Activated CD4-positive, alpha-beta T cell treated with anti-CD3 and anti-CD28 coated beads, Interleukin-2, amount 10 ng/mL, durations not matched to agents 7 days and 5 days (primary cell): ENCODE results near the gene ETFRF1. TPM values are rescaled to one million over a fixed set of nuclear protein-coding genes. Genes with fewer than 3 reads are reported as not detected.

Experiments used
- CTCF ChIA-PET: fragments of 350-600 bp; sonication (Branson Sonifier 250); formaldehyde crosslinking; loops from one replicate; lab custom pipeline; 2021; ENCODE audit warnings: antibody characterized with exemption; lab: Charles Lee
- POLR2A ChIA-PET: fragments of 350-600 bp; sonication (Branson Sonifier 250); formaldehyde crosslinking; loops from one replicate; lab custom pipeline; 2021; ENCODE audit warnings: antibody characterized with exemption; lab: Charles Lee
- DNase-seq: peaks from one replicate; pipeline ENCODE4 v3.0.0-alpha.2; 2020
- H3K27ac Mint-ChIP-seq: one replicate; pipeline ENCODE4 v1.8.0; 2021; ENCODE audit warnings: mild to moderate bottlenecking, moderate library complexity, mixed read lengths
- H3K27me3 Mint-ChIP-seq: one replicate; pipeline ENCODE4 v1.8.0; 2021; ENCODE audit warnings: mixed read lengths
- H3K36me3 Mint-ChIP-seq: one replicate; pipeline ENCODE4 v1.8.0; 2021; ENCODE audit warnings: low read depth, mixed read lengths
- H3K4me1 Mint-ChIP-seq: one replicate; pipeline ENCODE4 v1.8.0; 2021; ENCODE audit warnings: mixed read lengths
- H3K4me3 Mint-ChIP-seq: one replicate; pipeline ENCODE4 v1.8.0; 2021; ENCODE audit warnings: mild to moderate bottlenecking, moderate library complexity, mixed read lengths
- H3K9me3 Mint-ChIP-seq: one replicate; pipeline ENCODE4 v1.8.0; 2021; ENCODE audit warnings: mixed read lengths
- total RNA-seq, 2 experiments: library from RNA; stranded (reverse); gene quantifications; one replicate each; pipeline ENCODE4 v1.2.3, GENCODE V29; 2021

ETFRF1 gene, protein sequence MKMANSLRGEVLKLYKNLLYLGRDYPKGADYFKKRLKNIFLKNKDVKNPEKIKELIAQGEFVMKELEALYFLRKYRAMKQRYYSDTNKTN
- total RNA-seq = 10 to 100 TPM in 1 of 2 experiments, 1 to 10 TPM in 1; 8.7 to 11.5 TPM

DNA sequence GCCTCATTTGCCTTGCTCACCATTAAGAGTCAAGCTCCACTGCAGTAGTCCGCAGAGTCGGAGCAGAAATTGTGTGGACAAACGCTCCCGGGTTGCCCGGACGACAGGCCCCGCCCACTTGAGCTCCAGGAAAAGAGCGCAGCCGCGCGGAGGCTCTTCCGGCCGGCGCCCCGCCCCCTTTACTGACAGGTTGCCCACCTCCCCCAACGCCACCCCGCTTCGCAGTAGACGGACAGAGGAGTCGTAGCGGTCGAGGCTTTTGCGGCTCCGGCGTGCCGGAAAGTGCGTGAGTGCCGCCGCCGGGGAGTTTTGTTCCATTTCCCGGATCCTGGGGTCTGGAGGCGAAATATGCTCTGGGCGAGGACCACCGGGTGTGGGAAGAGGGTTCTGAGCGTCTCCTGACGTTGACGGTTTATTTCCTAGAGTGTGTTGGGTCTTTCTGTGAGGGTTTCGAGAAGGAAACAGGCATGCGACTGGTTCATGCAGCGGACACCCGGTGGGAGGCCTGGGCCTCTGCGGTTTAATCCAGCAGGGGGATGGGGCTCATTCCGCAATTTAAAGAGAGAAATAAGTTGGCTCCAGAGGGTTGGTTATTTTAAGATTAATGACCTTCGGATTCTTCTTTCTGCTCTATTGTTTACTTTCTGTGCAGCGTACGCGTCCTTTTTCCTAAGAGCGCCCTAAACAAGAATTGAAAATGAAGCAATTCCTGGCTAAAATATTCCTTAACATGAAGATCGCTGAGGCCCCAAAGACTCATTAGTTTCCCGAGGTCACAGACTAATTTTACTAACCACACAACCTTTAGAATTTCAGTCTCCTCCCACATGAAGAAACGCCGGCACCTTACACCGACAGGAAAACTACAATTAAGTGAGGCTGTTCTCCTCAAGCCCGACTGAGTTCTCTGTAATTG, at the start of gene ETFRF1, which contains the start of gene DNAI7:
TSS of gene ETFRF1 (plus strand) at position 182 of the 916 bp plus-strand sequence. CDS start 8,720 bp downstream, outside the sequence.
TSS of gene DNAI7 (minus strand) at position 105 of the 916 bp plus-strand sequence. CDS start at position 23, 82 bp downstream.
- ChIA-PET POLR2A (interaction anchor here (1.4 kb wide), 1 partner anchor 192 kb away, joined by 4 read pairs; no protein-coding TSS in a partner anchor), CTCF (interaction anchor here (0.6 to 0.9 kb wide), 2 partner anchors 9 to 122 kb away, joined by 3 read pairs; no protein-coding TSS in a partner anchor)
- peaks cover 5% of the 10 kb centered on the region for H3K36me3 Mint-ChIP-seq
- peak within 1 kb of the TSS; percentile 94 for H3K27ac Mint-ChIP-seq
- H3K9me3 Mint-ChIP-seq = no peaks in the 10 kb centered on the region
- H3K27me3 Mint-ChIP-seq = no peaks in the 10 kb centered on the region
- DNase-seq = peak; percentile 96
- peaks cover 28% of the 10 kb centered on the region for H3K4me1 Mint-ChIP-seq
- H3K4me3 Mint-ChIP-seq = peak within 1 kb of the TSS; percentile 97

DNA sequence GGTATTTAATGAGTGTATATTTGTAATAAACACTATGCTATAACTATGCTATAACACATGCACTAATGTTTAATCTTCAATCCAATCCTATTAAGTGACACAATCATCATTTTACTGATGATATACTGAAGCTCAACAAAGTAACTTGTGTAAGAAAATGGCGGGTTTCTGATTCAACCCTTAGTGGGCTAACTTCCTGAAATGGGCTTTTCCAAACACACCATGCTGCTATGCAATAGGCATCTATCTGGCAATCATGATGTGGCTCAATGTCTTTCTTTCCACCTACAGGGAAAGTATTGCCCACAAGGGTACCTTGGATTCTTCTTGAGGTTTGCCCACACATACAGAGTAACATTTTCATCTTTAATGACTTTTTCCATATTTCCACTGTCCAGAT, 48.4 kb upstream of the ETFRF1 start:
- Mint-ChIP-seq H3K27ac (no peak overlapping the region), H3K4me3 (no peak overlapping the region), H3K4me1 (no peaks in the 10 kb centered on the region), H3K27me3 (peaks cover 2% of the 10 kb centered on the region), H3K36me3 (no peaks in the 10 kb centered on the region), H3K9me3 (no peaks in the 10 kb centered on the region)
- ChIA-PET POLR2A (interaction anchor here (0.6 kb wide), 1 partner anchor 94 kb away, joined by 9 read pairs; a partner anchor contains a TSS), CTCF (interaction anchor here (0.7 kb wide), 1 partner anchor 62 kb away, joined by 3 read pairs; no protein-coding TSS in a partner anchor)
- no peak for DNase-seq

DNA sequence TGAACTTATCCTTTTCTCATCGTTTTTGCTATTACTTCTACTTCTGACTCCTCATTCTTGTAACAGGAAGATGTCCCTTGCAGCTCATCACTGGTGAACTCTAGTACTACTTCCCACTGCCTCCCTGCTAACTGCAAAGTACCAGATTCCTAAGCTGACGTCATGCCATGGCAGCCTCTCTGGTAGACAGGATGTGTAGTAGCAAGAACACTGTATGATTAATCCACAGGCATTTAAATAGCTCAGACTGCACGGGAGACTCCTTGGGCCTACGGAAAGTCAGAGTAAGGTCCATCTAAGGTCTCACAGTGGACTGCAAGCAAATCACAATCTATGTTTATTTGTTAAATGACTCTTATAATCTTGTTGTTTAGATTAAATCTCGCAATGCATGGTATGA, 43.6 kb upstream of the ETFRF1 start:
- CTCF ChIA-PET = interaction anchor here (1.2 kb wide), 1 partner anchor 100 kb away, joined by 3 read pairs; no protein-coding TSS in a partner anchor
- POLR2A ChIA-PET = interaction anchor here (0.6 kb wide), 1 partner anchor 183 kb away, joined by 3 read pairs; no protein-coding TSS in a partner anchor
- H3K27me3 Mint-ChIP-seq = no peaks in the 10 kb centered on the region
- H3K36me3 Mint-ChIP-seq = no peaks in the 10 kb centered on the region
- no peaks in the 10 kb centered on the region for H3K9me3 Mint-ChIP-seq
- H3K4me1 Mint-ChIP-seq = peaks cover 9% of the 10 kb centered on the region
- DNase-seq = no peak
- H3K27ac Mint-ChIP-seq = no peak overlapping the region
- no peak overlapping the region for H3K4me3 Mint-ChIP-seq

DNA sequence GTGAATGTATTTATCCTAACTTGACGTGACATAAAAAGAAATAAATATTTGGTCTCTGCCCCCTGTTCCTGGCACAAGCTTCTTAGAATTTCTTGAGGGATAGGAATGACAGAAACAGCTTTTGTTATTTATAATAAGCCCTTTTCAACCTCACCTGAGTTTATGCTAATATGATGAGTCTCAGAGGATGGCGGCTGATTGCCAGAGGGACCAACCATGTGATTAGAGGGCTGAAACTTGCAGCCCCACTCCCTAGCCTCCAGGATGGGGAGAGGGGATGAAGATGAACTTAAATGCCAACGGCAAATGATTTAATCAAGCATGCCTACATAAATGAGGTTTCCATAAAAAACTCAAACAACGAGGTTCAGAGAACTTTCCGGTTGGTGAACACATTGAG, 43.0 kb upstream of the ETFRF1 start:
- H3K27me3 Mint-ChIP-seq = no peaks in the 10 kb centered on the region
- no peaks in the 10 kb centered on the region for H3K9me3 Mint-ChIP-seq
- POLR2A ChIA-PET = interaction anchor here (0.6 kb wide), 1 partner anchor 183 kb away, joined by 3 read pairs; no protein-coding TSS in a partner anchor
- peaks cover 10% of the 10 kb centered on the region for H3K4me1 Mint-ChIP-seq
- no peak for DNase-seq
- H3K36me3 Mint-ChIP-seq = no peaks in the 10 kb centered on the region
- no peak overlapping the region for H3K4me3 Mint-ChIP-seq
- H3K27ac Mint-ChIP-seq = no peak overlapping the region
- CTCF ChIA-PET = interaction anchor here (1.2 kb wide), 1 partner anchor 100 kb away, joined by 3 read pairs; no protein-coding TSS in a partner anchor

DNA sequence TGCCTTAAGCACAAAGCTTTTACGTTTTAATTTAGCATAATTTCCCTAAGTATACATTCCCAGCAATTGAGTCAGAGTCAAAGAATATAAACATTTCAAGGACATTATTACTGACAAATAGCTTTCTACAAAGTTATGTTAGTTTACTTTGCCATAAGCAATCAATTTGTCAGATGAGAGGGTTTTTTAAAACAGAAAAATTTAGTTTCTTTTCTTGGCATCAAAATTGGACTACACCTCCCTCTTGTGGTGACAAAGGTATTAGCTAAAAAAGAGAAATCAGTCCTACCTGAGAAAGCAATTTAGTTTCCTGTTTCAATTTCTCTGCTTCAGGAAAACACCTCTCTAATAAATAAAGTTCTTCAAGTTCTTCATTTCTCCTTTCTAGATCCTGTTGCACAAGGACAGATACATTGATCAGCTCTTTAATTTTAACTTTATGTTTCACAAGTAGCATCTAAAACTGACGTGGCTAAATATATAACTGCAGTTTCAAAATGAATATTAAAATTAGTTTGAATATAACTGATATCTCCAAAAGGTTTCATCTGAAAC, 39.9 kb upstream of the ETFRF1 start:
- no peaks in the 10 kb centered on the region for H3K36me3 Mint-ChIP-seq
- no peak overlapping the region for H3K4me3 Mint-ChIP-seq
- H3K9me3 Mint-ChIP-seq = no peaks in the 10 kb centered on the region
- H3K27me3 Mint-ChIP-seq = no peaks in the 10 kb centered on the region
- peak; percentile 17 for DNase-seq
- CTCF ChIA-PET = interaction anchor here (1.0 to 1.7 kb wide), 3 partner anchors 10 to 163 kb away, joined by 4 to 7 read pairs (median 4); no protein-coding TSS in a partner anchor
- H3K4me1 Mint-ChIP-seq = peaks cover 10% of the 10 kb centered on the region
- POLR2A ChIA-PET = no interaction called here
- no peak overlapping the region for H3K27ac Mint-ChIP-seq

DNA sequence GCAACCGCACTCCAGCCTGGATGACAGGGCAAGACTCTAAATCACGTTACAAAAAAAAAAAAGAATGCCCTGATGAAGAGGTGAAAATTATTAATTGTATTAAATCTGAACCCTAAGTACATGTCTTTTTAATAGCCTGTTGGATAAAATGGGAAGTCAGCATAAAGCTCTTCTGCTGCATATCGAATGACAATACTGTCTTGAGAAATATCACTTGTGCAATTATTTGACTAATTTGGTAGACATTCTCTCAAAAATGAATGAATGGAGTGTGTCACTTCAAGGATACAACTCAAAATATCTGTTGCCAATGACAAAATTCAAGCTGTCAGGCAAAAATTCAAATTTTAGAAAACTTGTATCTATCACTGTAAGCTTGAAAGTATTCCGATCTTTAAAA, 39.0 kb upstream of the ETFRF1 start:
- no peaks in the 10 kb centered on the region for H3K36me3 Mint-ChIP-seq
- no peak overlapping the region for H3K4me3 Mint-ChIP-seq
- ChIA-PET POLR2A (interaction anchor here (0.6 kb wide), 1 partner anchor 100 kb away, joined by 15 read pairs; no protein-coding TSS in a partner anchor), CTCF (interaction anchor here (0.6 to 1.5 kb wide), 2 partner anchors 160 to 164 kb away, joined by 3 to 7 read pairs; no protein-coding TSS in a partner anchor)
- peaks cover 10% of the 10 kb centered on the region for H3K4me1 Mint-ChIP-seq
- no peaks in the 10 kb centered on the region for H3K9me3 Mint-ChIP-seq
- H3K27ac Mint-ChIP-seq = no peak overlapping the region
- DNase-seq = no peak
- H3K27me3 Mint-ChIP-seq = peaks cover 4% of the 10 kb centered on the region

DNA sequence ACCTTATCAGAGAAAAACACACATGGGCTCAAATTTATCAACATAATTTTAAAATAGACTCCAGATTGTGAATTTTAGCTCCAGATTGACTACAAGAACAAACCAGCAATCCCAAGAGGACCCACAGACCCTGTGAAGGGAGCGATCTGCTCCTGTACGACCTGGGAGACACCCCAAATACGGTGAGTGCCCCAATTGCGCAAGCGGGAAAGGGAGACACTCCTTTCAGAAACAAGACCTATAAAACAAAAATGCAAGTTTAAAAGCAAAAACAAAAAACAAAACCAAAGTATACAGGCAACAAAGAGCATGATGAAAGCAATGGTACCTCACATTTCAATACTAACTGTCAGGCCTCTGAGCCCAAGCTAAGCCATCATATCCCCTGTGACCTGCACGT, 32.2 kb upstream of the ETFRF1 start:
- H3K4me1 Mint-ChIP-seq = no peaks in the 10 kb centered on the region
- no peak for DNase-seq
- CTCF ChIA-PET = no interaction called here

DNA sequence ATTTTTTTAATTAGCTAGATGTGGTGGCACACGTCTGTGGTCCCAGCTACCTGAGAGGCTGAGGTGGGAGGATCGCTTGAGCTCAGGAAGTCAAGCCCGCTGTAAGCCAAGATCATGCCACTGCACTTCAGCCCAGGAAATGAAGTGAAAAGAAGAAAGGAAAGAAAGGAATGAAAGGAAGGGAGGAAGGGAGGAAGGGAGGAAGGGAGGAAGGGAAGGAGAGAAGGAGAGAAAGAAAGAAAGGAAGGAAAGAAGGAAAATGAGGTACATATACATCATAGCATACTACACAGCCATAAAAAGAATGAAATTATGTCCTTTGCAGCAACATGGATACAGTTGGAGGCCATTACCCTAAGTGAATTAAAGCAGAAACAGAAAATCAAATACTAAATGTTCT, 12.3 kb upstream of the ETFRF1 start:
- Mint-ChIP-seq H3K27me3 (peaks cover 2% of the 10 kb centered on the region), H3K9me3 (no peaks in the 10 kb centered on the region), H3K4me1 (peaks cover 16% of the 10 kb centered on the region), H3K27ac (no peak overlapping the region), H3K4me3 (no peak overlapping the region), H3K36me3 (no peaks in the 10 kb centered on the region)
- POLR2A ChIA-PET = no interaction called here
- DNase-seq = no peak
- CTCF ChIA-PET = interaction anchor here (0.5 to 0.7 kb wide), 2 partner anchors 220 to 372 kb away, joined by 4 read pairs; no protein-coding TSS in a partner anchor

More for the DNA sequence above, 32.2 kb upstream of the ETFRF1 start:
- Mint-ChIP-seq H3K36me3 (no peaks in the 10 kb centered on the region), H3K27me3 (peaks cover 4% of the 10 kb centered on the region), H3K9me3 (no peaks in the 10 kb centered on the region), H3K4me3 (no peak overlapping the region), H3K27ac (no peak overlapping the region)
- POLR2A ChIA-PET = no interaction called here

DNA sequence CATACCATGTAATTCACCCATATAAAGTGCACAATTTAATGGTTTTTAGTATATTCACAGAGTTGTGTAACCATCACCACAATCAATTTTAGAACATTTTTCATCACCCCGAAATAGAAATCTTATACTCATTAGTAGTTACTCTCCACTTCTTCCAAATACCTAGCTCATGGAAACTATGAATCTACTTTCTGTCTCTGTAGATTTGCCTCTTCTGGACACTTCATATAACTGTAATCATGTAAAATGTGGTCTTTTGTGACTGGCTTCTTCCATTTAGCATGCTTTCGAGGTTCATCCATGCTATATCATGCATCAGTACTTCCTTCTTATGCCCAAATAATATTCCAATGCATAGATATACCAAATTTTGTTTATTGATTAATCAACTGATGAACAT, 10.9 kb upstream of the ETFRF1 start:
- no peaks in the 10 kb centered on the region for H3K27me3 Mint-ChIP-seq
- H3K4me3 Mint-ChIP-seq = no peak overlapping the region
- POLR2A ChIA-PET = no interaction called here
- no peaks in the 10 kb centered on the region for H3K36me3 Mint-ChIP-seq
- CTCF ChIA-PET = no interaction called here
- DNase-seq = no peak
- H3K9me3 Mint-ChIP-seq = no peaks in the 10 kb centered on the region
- H3K4me1 Mint-ChIP-seq = peaks cover 17% of the 10 kb centered on the region
- H3K27ac Mint-ChIP-seq = no peak overlapping the region

DNA sequence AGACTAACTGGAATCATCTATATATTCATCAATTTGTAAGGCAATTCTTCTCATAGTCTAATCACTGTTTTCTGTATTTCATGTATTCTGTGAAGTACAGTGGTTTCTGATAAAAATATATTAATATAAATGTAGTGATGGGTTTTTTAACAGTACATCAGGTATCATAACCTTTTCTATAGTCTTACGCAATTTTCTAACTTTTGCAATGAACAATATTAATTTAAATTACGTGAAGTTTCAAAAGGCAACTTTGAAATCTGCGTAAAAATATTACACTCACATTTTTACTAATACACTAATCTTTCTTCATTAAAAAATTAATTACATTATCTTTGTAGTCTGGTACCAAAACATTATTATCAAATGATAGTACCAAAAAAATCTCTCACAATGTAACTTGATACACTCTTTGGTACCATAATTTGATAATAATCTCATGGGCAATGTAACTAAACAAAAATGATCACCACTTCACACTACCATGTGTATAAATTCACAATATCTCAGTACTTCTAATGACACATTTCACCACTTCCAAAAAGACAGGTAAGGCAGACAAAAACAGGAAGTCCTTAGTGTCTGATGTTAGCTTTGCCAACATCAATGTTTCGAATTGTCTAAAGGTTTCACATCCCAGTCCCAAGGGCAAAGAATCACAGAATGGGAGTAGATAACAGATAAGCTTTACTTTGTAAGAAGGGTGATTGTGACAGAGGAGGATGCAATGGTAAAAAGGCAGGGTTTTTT, 8.8 kb upstream of the ETFRF1 start:
- ChIA-PET CTCF (interaction anchor here (0.7 kb wide), 1 partner anchor 95 kb away, joined by 5 read pairs; no protein-coding TSS in a partner anchor), POLR2A (no interaction called here)
- no peak for DNase-seq
- Mint-ChIP-seq H3K4me1 (peaks cover 17% of the 10 kb centered on the region), H3K27me3 (no peaks in the 10 kb centered on the region), H3K4me3 (no peak overlapping the region), H3K36me3 (no peaks in the 10 kb centered on the region), H3K9me3 (no peaks in the 10 kb centered on the region), H3K27ac (peak overlapping the region; percentile 76)

DNA sequence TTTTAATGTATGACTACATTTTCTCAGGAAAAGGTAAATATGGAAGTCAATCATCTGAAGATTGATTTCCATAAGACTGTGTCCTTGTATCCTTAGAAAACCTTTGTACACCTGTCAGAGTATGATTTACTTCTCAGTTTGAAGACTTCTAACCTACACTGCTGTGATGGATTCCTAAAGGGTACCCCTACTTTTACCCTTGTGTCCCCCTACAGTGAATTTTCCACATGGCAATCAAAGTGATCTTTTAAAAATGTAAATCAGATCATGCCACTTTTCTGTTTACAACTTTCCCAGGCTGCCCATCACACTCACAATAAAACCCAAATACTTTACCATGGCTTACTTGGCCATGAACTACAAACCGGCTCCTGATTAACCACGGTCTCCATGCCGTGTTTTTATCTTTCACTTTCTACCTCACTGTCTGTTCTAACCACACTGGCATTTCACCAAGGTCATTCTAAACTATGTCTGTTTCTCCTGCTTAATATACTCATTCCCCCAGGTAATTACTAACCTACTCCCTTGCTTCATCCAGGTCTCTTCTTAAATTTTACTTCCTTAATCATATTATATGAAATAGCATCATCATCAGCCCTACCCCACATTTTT, 8.1 kb upstream of the ETFRF1 start:
- no peaks in the 10 kb centered on the region for H3K36me3 Mint-ChIP-seq
- POLR2A ChIA-PET = no interaction called here
- no peak for DNase-seq
- no peaks in the 10 kb centered on the region for H3K27me3 Mint-ChIP-seq
- peak overlapping the region; percentile 53 for H3K4me3 Mint-ChIP-seq
- H3K4me1 Mint-ChIP-seq = peaks cover 17% of the 10 kb centered on the region
- peak overlapping the region; percentile 76 for H3K27ac Mint-ChIP-seq
- CTCF ChIA-PET = interaction anchor here (0.7 kb wide), 1 partner anchor 95 kb away, joined by 5 read pairs; no protein-coding TSS in a partner anchor
- no peaks in the 10 kb centered on the region for H3K9me3 Mint-ChIP-seq
